OCI-LY1 (cell line): ENCODE measurements around the gene SIGLEC15.

Experiments
- CTCF ChIP-seq: fragments of 200-600 bp; sonication (generic), shearing (Covaris generic); IDR thresholded peaks from 2 replicates; pipeline ENCODE4 v1.5.1; 2017; ENCODE audit warnings: mild to moderate bottlenecking, antibody characterized with exemption, low read length, moderate library complexity, mixed read lengths
- EZH2 ChIP-seq: fragments of 200-600 bp; sonication (generic), shearing (Covaris generic); IDR thresholded peaks from 2 replicates; pipeline ENCODE4 v1.8.0; 2017; ENCODE audit warnings: borderline replicate concordance, mixed run types, mild to moderate bottlenecking, antibody characterized with exemption, low read length, moderate library complexity, mixed read lengths

- no peak for TF ChIP-seq CTCF
- no peak for TF ChIP-seq EZH2
These were observed 36.6 kb upstream of the SIGLEC15 start for GRCh38 chr18:45788861-45789260.
